ENCODE measurements around the gene GPR139. TPM values are rescaled to one million over a fixed set of nuclear protein-coding genes. Genes with fewer than 3 reads are reported as not detected.

The GPR139 gene
- total and polyA plus RNA-seq, 4 donors, result not detected

- DNase-seq (ENCODE audit: low spot score), result no peak
- TF ChIP-seq FOXA1 (IDR thresholded peaks at IDR 0.05) (no peak), SP1 (IDR thresholded peaks at IDR 0.05) (no peak), RXRA (IDR thresholded peaks at IDR 0.05) (no peak), FOXA2 (IDR thresholded peaks at IDR 0.05) (no peak), NR2F2 (IDR thresholded peaks at IDR 0.05) (no peak), MAX (IDR thresholded peaks at IDR 0.05) (no peak), REST (IDR thresholded peaks at IDR 0.05) (no peak), TAF1 (conservative IDR thresholded peaks at IDR 0.05) (no peak), RAD21 (IDR thresholded peaks at IDR 0.05) (no peak), ZBTB33 (IDR thresholded peaks at IDR 0.05) (no peak), HNF4G (IDR thresholded peaks at IDR 0.05) (no peak), ATF3 (IDR thresholded peaks at IDR 0.05) (no peak), CTCF (IDR thresholded peaks at IDR 0.05; ENCODE audit: low read depth, low read length, missing input control) (no peak), EGR1 (IDR thresholded peaks at IDR 0.05; ENCODE audit: low read depth in 2 of 2) (no peak), GABPA (IDR thresholded peaks at IDR 0.05 in 1 of 2, conservative IDR thresholded peaks at IDR 0.05 in 1 of 2) (no peak), HNF4A (conservative IDR thresholded peaks at IDR 0.05) (no peak), JUND (IDR thresholded peaks at IDR 0.05) (no peak), YY1 (IDR thresholded peaks at IDR 0.05) (no peak)
- Histone ChIP-seq H3K27ac (ENCODE audit: low read depth in 1 of 2, low read length in 2 of 2) (no peak overlapping the region), H3K27me3 (ENCODE audit: control insufficient read depth in 4 of 4, insufficient read depth in 4 of 4, low read length in 3 of 4) (peaks cover 0 to 5% (median 0%) of the 10 kb centered on the region in 4 donors), H3K4me3 (ENCODE audit: low read depth in 1 of 3, low read length in 3 of 3) (no peak overlapping the region), H3K9ac (ENCODE audit: low read depth in 1 of 2, low read length in 2 of 2) (no peak overlapping the region), H3K36me3 (ENCODE audit: control insufficient read depth in 4 of 4, insufficient read depth in 3 of 4, low read depth in 1 of 4, low read length in 3 of 4) (no peaks in the 10 kb centered on the region), H3K9me3 (ENCODE audit: control insufficient read depth in 4 of 4, low read length in 3 of 4) (peaks cover 3 to 14% (median 7%) of the 10 kb centered on the region in 4 donors), H3K4me1 (ENCODE audit: control insufficient read depth in 4 of 4, insufficient read depth in 4 of 4, low read length in 3 of 4) (no peaks in the 10 kb centered on the region)
- 79% methylated on average over 8 of the region's 8 CpGs for WGBS
Measured at GRCh38 chr16:20122011-20122410, 48.3 kb upstream of the GPR139 start.

Measured in liver (tissue), 9 donors.